Activated T-helper 1 cell treated with anti-CD3 and anti-CD28 coated beads, Interleukin-12 subunit alpha, Interleukin-12 subunit beta, Interleukin-2, Interleukin-4 antibody, amounts not matched to agents 30 ng/mL and 10 ng/mL and 1 ng/mL, durations not matched to agents 14 hours and 24 hours and 36 hours (primary cell): ENCODE data around the gene ZBTB7A. TPM values are rescaled to one million over a fixed set of nuclear protein-coding genes. Genes with fewer than 3 reads are reported as not detected.
A peak's percentile ranks its signal among the peaks of the same experiment; 100 is the strongest.

Experiments
- DNase-seq: peaks from one replicate; pipeline ENCODE4 v3.0.0; 2021; ENCODE audit warnings: low spot score
- H3K27ac Mint-ChIP-seq: one replicate; pipeline ENCODE4 v1.8.0; 2021; ENCODE audit warnings: mild to moderate bottlenecking, mixed read lengths
- H3K27me3 Mint-ChIP-seq: one replicate; pipeline ENCODE4 v1.8.0; 2022; ENCODE audit warnings: mild to moderate bottlenecking, moderate library complexity, mixed read lengths; ENCODE audit not compliant: insufficient read depth
- H3K36me3 Mint-ChIP-seq: one replicate; pipeline ENCODE4 v1.8.0; 2021; ENCODE audit warnings: low read depth, mixed read lengths
- H3K4me1 Mint-ChIP-seq: one replicate; pipeline ENCODE4 v1.8.0; 2021; ENCODE audit warnings: low read depth, mixed read lengths
- H3K4me3 Mint-ChIP-seq: one replicate; pipeline ENCODE4 v1.8.0; 2021; ENCODE audit warnings: mild to moderate bottlenecking, moderate library complexity, mixed read lengths
- H3K9me3 Mint-ChIP-seq: one replicate; pipeline ENCODE4 v1.8.0; 2021; ENCODE audit warnings: mixed read lengths
- intact Hi-C: fragments of 100-400 bp; cut with micrococcal nuclease; formaldehyde crosslinking; loops from one replicate; pipeline ENCODE4 v1.15.1; 2024
- total RNA-seq: library from RNA; stranded (reverse); gene quantifications from 2 replicates; pipeline ENCODE4 v1.2.3, GENCODE V29; 2022

The ZBTB7A gene
- total RNA-seq, 1 donor from 2014 or later: 41.3 TPM

DNA sequence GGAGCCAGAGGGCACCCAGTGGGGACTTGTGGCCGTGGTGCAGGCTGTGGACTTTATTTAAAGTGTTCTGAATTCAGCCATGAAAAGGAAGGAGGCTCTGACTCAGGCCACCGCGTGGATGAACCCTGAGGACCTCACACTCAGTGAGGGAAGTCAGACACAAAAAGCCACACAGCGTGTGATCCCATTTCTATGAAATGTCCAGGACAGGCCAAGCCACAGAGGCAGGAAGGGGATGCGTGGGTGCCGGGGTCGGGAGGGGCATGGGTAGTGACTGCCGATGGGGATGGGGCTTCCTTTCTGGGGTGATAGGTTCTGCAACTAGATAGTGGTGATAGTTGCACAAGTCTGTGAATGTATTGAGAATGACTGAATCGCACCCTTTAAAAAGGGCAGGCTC is 8.7 kb upstream of the ZBTB7A start:
- Mint-ChIP-seq H3K9me3 (no peaks in the 10 kb centered on the region), H3K4me3 (peak overlapping the region; percentile 39), H3K4me1 (peaks cover 32% of the 10 kb centered on the region)

GRCh38 chr19:4071610-4072009 is 4.9 kb upstream of the ZBTB7A start:
- no peaks in the 10 kb centered on the region for H3K9me3 Mint-ChIP-seq
- intact Hi-C loops: no loop called here
- H3K27me3 Mint-ChIP-seq: no peaks in the 10 kb centered on the region
- no peak for DNase-seq
- H3K36me3 Mint-ChIP-seq: no peaks in the 10 kb centered on the region
- H3K27ac Mint-ChIP-seq: no peak overlapping the region
- peaks cover 33% of the 10 kb centered on the region for H3K4me1 Mint-ChIP-seq
- no peak overlapping the region for H3K4me3 Mint-ChIP-seq

More for the DNA sequence above, 8.7 kb upstream of the ZBTB7A start:
- DNase-seq: peak; percentile 16
- H3K36me3 Mint-ChIP-seq: no peaks in the 10 kb centered on the region
- H3K27ac Mint-ChIP-seq: peak overlapping the region; percentile 79
- no peaks in the 10 kb centered on the region for H3K27me3 Mint-ChIP-seq
- intact Hi-C loops: loop anchor here (1.0 kb wide), 2 partner anchors 9 to 14 kb away; partner anchors contain the start of gene ZBTB7A

GRCh38 chr19:4069331-4069959 is 2.7 kb upstream of the ZBTB7A start:
- Mint-ChIP-seq H3K9me3 (no peaks in the 10 kb centered on the region), H3K4me1 (peaks cover 19% of the 10 kb centered on the region), H3K4me3 (peak overlapping the region; percentile 81), H3K27ac (peak overlapping the region; percentile 23), H3K27me3 (no peaks in the 10 kb centered on the region), H3K36me3 (no peaks in the 10 kb centered on the region)
- intact Hi-C loops: loop anchor here (1.0 to 5.0 kb wide), 3 partner anchors 9 to 403 kb away; partner anchors contain the start of genes CHAF1A, HDGFL2 and SH3GL1
- peak; percentile 39 for DNase-seq

- H3K36me3 Mint-ChIP-seq: peaks cover 4% of the 10 kb centered on the region
- H3K9me3 Mint-ChIP-seq: no peaks in the 10 kb centered on the region
- peak overlapping the region; percentile 85 for H3K27ac Mint-ChIP-seq
- peaks cover 16% of the 10 kb centered on the region for H3K4me1 Mint-ChIP-seq
- peak overlapping the region; percentile 81 for H3K4me3 Mint-ChIP-seq
- DNase-seq: no peak
- intact Hi-C loops: loop anchor here (5.0 kb wide), 2 partner anchors 334 to 404 kb away; partner anchors contain the start of genes CHAF1A, HDGFL2 and SH3GL1
- H3K27me3 Mint-ChIP-seq: no peaks in the 10 kb centered on the region
These were observed 1.6 kb upstream of the ZBTB7A start for GRCh38 chr19:4068047-4068966.

- Mint-ChIP-seq H3K4me1 (peaks cover 16% of the 10 kb centered on the region), H3K4me3 (peak overlapping the region; percentile 81), H3K9me3 (no peaks in the 10 kb centered on the region), H3K27me3 (no peaks in the 10 kb centered on the region), H3K27ac (peak overlapping the region; percentile 85), H3K36me3 (peaks cover 4% of the 10 kb centered on the region)
- intact Hi-C loops: loop anchor here (5.0 kb wide), 2 partner anchors 335 to 405 kb away; partner anchors contain the start of genes CHAF1A, HDGFL2 and SH3GL1
- DNase-seq: peak; percentile 50
These were observed 822 bp upstream of the ZBTB7A start for GRCh38 chr19:4067396-4068046.

DNA sequence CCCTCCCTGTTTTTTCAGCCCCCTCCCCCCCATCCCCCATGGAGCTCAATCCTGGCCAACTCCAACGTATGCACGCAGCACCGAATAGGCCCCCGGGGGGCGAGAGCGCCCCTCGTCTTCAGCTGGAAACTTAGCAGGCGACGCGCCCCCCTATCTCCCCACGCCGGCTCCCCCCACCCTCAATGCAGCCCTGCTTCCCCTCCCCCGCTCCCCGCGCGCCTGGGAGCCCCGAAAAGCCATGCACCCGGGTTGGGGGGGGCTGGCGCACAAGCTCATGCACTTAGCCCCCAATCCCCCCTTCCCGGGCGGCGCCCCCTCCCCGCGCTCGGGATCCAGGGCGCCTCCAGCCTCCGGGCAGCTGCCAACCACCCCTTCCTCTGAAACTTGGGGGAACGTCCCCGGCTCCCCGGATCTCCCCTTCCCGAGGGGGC is 508 bp downstream of the ZBTB7A start:
- intact Hi-C loops: loop anchor here (1.0 to 5.0 kb wide), 12 partner anchors 9 to 406 kb away; partner anchors contain the start of genes ANKRD24, CHAF1A, EEF2 and HDGFL2
- DNase-seq: peak; percentile 24

DNA sequence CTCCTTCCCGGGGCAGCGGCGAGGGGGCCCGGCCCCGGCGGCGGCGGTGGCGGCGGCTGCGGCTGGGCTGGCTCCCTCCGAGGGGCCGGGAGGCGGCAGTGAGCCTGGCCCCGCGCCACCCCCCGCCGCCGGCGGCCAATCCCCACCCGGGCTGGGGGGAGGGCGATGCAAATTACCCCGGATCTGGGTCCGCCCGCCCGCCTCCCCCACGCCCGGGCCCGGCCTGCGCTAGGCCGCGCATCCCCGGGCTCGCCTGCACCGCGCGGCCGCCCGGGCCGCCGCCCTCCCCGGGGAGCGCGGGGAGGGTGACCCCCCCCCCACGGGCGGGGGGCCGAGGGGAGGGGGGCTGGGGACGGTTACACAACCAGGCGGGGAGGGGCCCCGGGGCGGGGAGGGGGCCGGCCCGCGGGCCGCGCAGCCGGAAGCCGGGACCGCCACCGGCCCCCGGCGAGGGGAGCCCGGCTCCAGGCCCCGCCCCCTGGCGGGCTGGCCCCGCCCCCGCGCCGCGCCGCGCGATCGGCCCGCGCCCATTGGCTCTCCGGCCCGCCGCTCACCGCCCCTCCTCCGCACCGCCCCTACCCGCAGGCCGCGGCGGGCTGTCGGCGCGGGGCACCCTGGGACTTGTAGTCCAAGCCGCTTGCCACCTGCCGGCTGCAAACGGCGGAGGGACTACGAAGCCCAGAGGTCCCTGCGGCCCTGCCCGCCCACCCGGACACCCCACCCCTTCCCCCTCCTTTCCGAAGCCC is 1.1 kb downstream of the ZBTB7A start:
- H3K27ac Mint-ChIP-seq: no peak overlapping the region
- peaks cover 4% of the 10 kb centered on the region for H3K36me3 Mint-ChIP-seq

More for the DNA sequence above, 508 bp downstream of the ZBTB7A start:
- no peak overlapping the region for H3K27ac Mint-ChIP-seq
- H3K9me3 Mint-ChIP-seq: no peaks in the 10 kb centered on the region
- H3K4me3 Mint-ChIP-seq: peak overlapping the region; percentile 64
- H3K27me3 Mint-ChIP-seq: no peaks in the 10 kb centered on the region
- peaks cover 4% of the 10 kb centered on the region for H3K36me3 Mint-ChIP-seq
- peaks cover 16% of the 10 kb centered on the region for H3K4me1 Mint-ChIP-seq

DNA sequence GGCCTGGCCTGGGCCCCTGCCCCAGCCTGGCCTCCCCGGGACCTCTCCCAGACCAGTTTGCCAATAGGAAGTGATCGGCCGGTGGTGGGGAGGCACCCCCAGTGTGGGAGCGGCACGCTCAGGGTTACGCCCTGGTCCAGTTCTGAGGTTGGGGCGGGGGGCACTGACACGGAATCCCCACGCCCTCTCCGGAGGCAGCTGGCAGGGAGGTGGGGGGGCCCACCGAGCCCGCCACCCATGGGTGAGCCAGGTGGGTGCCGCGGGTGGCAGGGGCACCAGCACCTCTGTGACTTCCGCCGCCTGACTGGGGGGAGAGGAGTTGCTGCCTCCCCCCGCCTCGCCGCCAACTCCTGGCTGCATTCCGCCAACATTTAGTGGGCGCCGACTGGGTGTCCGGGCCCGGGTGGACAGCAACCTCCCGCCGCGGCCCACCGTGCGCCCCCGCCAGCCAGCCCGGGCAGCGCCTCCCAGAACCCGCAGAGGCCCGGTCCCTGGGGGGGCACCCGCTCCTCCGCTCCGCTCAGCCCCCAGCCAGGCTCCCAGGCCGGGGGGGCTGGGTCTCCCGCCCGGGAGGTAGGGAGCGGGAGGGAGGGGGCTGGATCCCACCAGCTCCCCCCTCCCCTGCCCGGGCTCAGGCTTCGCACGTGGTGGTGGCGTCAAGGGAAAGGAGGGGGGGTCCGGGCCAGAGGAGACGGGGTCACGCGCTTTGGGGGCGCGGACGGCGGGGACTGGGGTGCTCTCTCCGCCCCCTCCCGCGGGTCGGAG is 2.0 kb downstream of the ZBTB7A start:
- peaks cover 4% of the 10 kb centered on the region for H3K36me3 Mint-ChIP-seq
- H3K27ac Mint-ChIP-seq: no peak overlapping the region
- no peak for DNase-seq
- peak overlapping the region; percentile 87 for H3K4me3 Mint-ChIP-seq
- H3K9me3 Mint-ChIP-seq: no peaks in the 10 kb centered on the region
- H3K27me3 Mint-ChIP-seq: no peaks in the 10 kb centered on the region
- intact Hi-C loops: loop anchor here (5.0 kb wide), 2 partner anchors 338 to 408 kb away; partner anchors contain the start of genes CHAF1A, HDGFL2 and SH3GL1
- peaks cover 15% of the 10 kb centered on the region for H3K4me1 Mint-ChIP-seq

More for the DNA sequence above, 1.1 kb downstream of the ZBTB7A start:
- intact Hi-C loops: loop anchor here (1.0 to 5.0 kb wide), 12 partner anchors 10 to 407 kb away; partner anchors contain the start of genes ANKRD24, CHAF1A, EEF2 and HDGFL2
- H3K4me3 Mint-ChIP-seq: peak overlapping the region; percentile 64
- peaks cover 16% of the 10 kb centered on the region for H3K4me1 Mint-ChIP-seq
- H3K27me3 Mint-ChIP-seq: no peaks in the 10 kb centered on the region
- DNase-seq: peak; percentile 97
- H3K9me3 Mint-ChIP-seq: no peaks in the 10 kb centered on the region

- Mint-ChIP-seq H3K9me3 (no peaks in the 10 kb centered on the region), H3K27me3 (no peaks in the 10 kb centered on the region), H3K27ac (peak overlapping the region; percentile 84), H3K4me3 (peak overlapping the region; percentile 87), H3K4me1 (peaks cover 9% of the 10 kb centered on the region), H3K36me3 (peaks cover 4% of the 10 kb centered on the region)
- no peak for DNase-seq
- intact Hi-C loops: no loop called here
These were observed 2.6 kb downstream of the ZBTB7A start for GRCh38 chr19:4064149-4064495.

DNA sequence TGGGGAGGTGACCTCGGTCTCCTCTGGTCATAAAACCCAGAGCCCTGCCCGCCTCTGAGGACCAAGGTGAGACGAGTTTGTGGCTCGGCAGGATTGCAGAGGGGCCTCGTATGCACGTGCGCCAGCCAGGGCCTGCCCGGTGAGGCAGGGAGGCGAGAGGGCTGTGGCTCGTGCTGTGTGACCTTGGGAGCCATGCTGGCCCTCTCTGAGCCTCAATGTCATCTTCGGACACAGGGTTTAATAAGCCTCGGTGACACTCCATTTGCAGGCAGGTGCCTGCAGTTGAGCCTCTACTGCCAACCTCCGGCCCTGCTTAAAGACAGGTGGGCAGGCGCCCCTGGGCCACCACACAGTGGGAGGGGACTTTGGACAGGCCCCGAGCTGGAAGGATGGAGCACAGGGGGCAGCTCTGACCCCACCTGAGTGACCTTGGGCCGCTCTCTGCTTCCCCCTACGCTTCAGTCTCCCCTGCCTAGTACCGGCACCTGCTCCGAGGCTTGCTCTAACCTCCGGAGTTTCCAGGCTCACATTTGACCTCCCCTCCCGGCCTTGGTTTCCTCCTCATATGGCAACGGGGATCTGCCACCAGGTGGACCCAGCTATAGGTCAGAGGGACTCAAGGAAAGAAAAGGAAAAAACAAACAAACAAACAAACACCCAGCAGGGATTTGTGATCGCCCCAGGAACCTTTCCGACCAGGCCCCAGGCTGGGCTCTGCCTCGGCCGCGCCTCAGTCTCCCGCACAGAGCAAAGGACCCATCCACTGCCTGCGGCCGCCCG is 3.1 kb downstream of the ZBTB7A start:
- H3K36me3 Mint-ChIP-seq: peaks cover 4% of the 10 kb centered on the region
- H3K9me3 Mint-ChIP-seq: no peaks in the 10 kb centered on the region
- DNase-seq: no peak
- peaks cover 6% of the 10 kb centered on the region for H3K4me1 Mint-ChIP-seq
- peak overlapping the region; percentile 84 for H3K27ac Mint-ChIP-seq
- intact Hi-C loops: no loop called here
- H3K4me3 Mint-ChIP-seq: peak overlapping the region; percentile 87
- no peaks in the 10 kb centered on the region for H3K27me3 Mint-ChIP-seq
